Mucosa of descending colon (tissue), 3 donors: ENCODE results near the gene POU3F1. TPM values are rescaled to one million over a fixed set of nuclear protein-coding genes. Genes with fewer than 3 reads are reported as not detected.
A peak's percentile ranks its signal among the peaks of the same experiment; 100 is the strongest.

Experiments
- ATAC-seq: fragments of 200-7000 bp; cut with Tn5 transposase; one replicate; pipeline ENCODE4 v1.9.1; 2020; ENCODE audit warnings: mild to moderate bottlenecking, moderate library complexity
- DNase-seq, 3 donors: peaks; one replicate each; pipeline ENCODE4 v3.0.0-alpha.2; 2020
- H3K36me3 ChIP-seq: fragments of 200-600 bp; one replicate; pipeline ENCODE4 v1.8.0; 2021; ENCODE audit warnings: low read depth, mild to moderate bottlenecking
- H3K4me1 ChIP-seq: fragments of 200-600 bp; one replicate; pipeline ENCODE4 v1.8.0; 2021; ENCODE audit warnings: low read depth, mild to moderate bottlenecking
- H3K4me3 ChIP-seq: fragments of 200-600 bp; one replicate; pipeline ENCODE4 v1.8.0; 2021; ENCODE audit warnings: mild to moderate bottlenecking
- H3K9me3 ChIP-seq: fragments of 200-600 bp; one replicate; pipeline ENCODE4 v1.8.0; 2021; ENCODE audit warnings: mild to moderate bottlenecking
- CTCF ChIP-seq: fragments of 200-600 bp; IDR thresholded peaks from one replicate; pipeline ENCODE4 v1.8.0; 2022; ENCODE audit warnings: antibody characterized with exemption, mild to moderate bottlenecking
- intact Hi-C, 2 donors: fragments of 100-400 bp; cut with DNase I in 1 of 2; cut with micrococcal nuclease in 1 of 2; formaldehyde crosslinking; loops; one replicate each; pipeline versions ENCODE4 v1.11.0 to v1.11.1; 2022; cut with DNase I, micrococcal nuclease
- microRNA-seq: library from miRNA; unstranded; fragments of <30 nt; microRNA quantifications from one replicate; pipeline ENCODE4, GENCODE V29; 2019
- total RNA-seq, 3 donors: library from RNA; stranded (reverse); fragmentation: NEBNext Ultra II Directional in 2 of 3; extraction: Animal tissue kit (Norgen Biotek cat#: 25700) in 2 of 3; gene quantifications; one replicate each; pipeline versions ENCODE4 v1.2.1 to v1.2.4, GENCODE V29; 2021 to 2023
- donor health status: DM: no; HTN: no; CAD: no; lungs with moderate emphysema.
- donor health status: DM: no; HTN: no; CAD: no.
- donor health status: DM: no; HTN: yes; CAD: no.

The POU3F1 gene
- total RNA-seq, 3 donors from 2014 or later = not detected

- intact Hi-C loops = no loop called here
- H3K9me3 ChIP-seq = no peaks in the 10 kb centered on the region
- no peaks in the 10 kb centered on the region for H3K36me3 ChIP-seq
- no peak overlapping the region for H3K4me3 ChIP-seq
- ATAC-seq (no peak), DNase-seq (peak in 1 of 3 donors; percentile 51)
- no peak for TF ChIP-seq CTCF
- peaks cover 19% of the 10 kb centered on the region for H3K4me1 ChIP-seq
These were observed 49.1 kb downstream of the POU3F1 start for GRCh38 chr1:37997256-37998088.

- H3K36me3 ChIP-seq = no peaks in the 10 kb centered on the region
- peak; percentile 61 to 85 (median 73) for DNase-seq
- H3K4me1 ChIP-seq = peaks cover 16% of the 10 kb centered on the region
- no peak overlapping the region for H3K4me3 ChIP-seq
- no peaks in the 10 kb centered on the region for H3K9me3 ChIP-seq
- peak; percentile 66 for ATAC-seq
- intact Hi-C loops = no loop called here
- TF ChIP-seq CTCF = no peak
These were observed 50.7 kb downstream of the POU3F1 start for GRCh38 chr1:37995751-37996345.

- no peak for ATAC-seq
- no peak for TF ChIP-seq CTCF
- H3K9me3 ChIP-seq = no peaks in the 10 kb centered on the region
- no peaks in the 10 kb centered on the region for H3K36me3 ChIP-seq
- H3K4me3 ChIP-seq = no peak overlapping the region
- peaks cover 22% of the 10 kb centered on the region for H3K4me1 ChIP-seq
- no peak for DNase-seq
- intact Hi-C loops = no loop called here
These were observed 51.6 kb downstream of the POU3F1 start for GRCh38 chr1:37994886-37995566.

Small RNA genes lying within 50 kb of the gene (microRNA-seq; reads per million reads assigned to microRNA genes)
- gene MIR3659 = not detected

Other genes starting within 250 kb of the POU3F1 start
- 10 to 100 TPM; 29.2 to 39.0 (median 34.2) TPM for gene C1orf122, start 239.0 kb downstream of the POU3F1 start, total RNA-seq
- gene YRDC, start 238.6 kb downstream of the POU3F1 start, total RNA-seq = 10 to 100 TPM; 13.3 to 13.9 (median 13.4) TPM
- 10 to 100 TPM; 30.6 to 42.8 (median 35.2) TPM for gene MTF1, start 187.2 kb downstream of the POU3F1 start, total RNA-seq
- 10 to 100 TPM; 21.5 to 37.9 (median 28.1) TPM for gene INPP5B, start 99.7 kb downstream of the POU3F1 start, total RNA-seq
- gene SF3A3, start 56.8 kb downstream of the POU3F1 start, total RNA-seq = 10 to 100 TPM; 38.3 to 47.1 (median 44.7) TPM
- gene FHL3, start 41.3 kb downstream of the POU3F1 start, total RNA-seq = 10 to 100 TPM in 1 of 3 donors, 1 to 10 TPM in 2; 2.0 to 34.1 (median 8.7) TPM
- 10 to 100 TPM; 13.7 to 35.7 (median 15.3) TPM for gene UTP11, start 34.1 kb downstream of the POU3F1 start, total RNA-seq